Measurements from ENCODE around the gene CRIM1. TPM values are rescaled to one million over a fixed set of nuclear protein-coding genes. Genes with fewer than 3 reads are reported as not detected.

The CRIM1 gene
- total RNA-seq, 1 experiment from 2014 or later, result 292 TPM

DNA sequence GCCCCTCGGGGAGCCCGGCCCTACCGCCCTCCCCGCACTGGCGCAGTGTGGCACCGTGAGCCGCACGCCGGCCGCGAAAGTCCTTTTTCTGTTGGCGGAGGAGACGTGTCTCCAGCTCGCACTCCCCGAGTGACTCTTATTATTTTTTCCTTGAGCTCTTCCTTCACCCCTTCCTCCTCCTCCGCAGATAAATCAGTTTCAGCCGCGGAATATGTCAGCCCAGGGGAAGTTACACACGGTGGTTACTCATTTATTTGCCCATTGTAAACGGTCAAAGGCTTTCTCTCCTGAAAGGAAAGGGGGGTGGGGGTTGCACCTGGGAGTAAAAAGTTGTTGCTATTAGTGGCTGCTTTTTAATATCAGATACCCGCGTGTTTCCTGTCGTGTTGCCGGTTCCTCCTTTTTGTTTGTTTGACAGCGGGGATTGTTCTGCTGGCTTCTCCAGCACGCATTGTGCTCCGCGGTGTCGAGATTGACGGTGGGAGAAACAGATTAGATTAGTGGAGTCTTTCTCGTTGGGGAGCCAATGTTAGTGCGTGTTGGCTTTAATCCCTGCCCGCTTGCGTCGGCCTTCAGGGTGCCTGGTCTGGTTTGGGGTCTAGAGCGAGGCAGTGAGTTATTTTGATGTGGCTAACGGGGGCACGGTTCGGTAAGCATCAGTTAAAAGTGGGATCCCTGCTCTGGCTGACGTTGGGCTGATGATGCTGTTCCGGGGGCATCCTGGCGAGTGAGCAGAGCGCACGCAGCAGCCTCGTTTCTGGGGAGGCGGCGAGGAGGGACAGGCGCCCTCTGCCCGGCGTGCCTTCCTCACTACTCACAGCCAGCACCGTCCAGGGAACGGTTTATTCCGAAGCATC is 1.6 kb downstream of the CRIM1 start:
- H3K4me1 Mint-ChIP-seq (ENCODE audit: low read depth, unreplicated experiment), result peaks cover 65% of the 10 kb centered on the region
- peak overlapping the region; percentile 97 for H3K4me3 ChIP-seq (ENCODE audit: low read depth, low read length)
- no peaks in the 10 kb centered on the region for H3K9me3 ChIP-seq
- no peaks in the 10 kb centered on the region for H3K27me3 ChIP-seq (replicated peaks; ENCODE audit: control insufficient read depth, insufficient read depth, low read length)
- TF ChIP-seq, protein P1, sequence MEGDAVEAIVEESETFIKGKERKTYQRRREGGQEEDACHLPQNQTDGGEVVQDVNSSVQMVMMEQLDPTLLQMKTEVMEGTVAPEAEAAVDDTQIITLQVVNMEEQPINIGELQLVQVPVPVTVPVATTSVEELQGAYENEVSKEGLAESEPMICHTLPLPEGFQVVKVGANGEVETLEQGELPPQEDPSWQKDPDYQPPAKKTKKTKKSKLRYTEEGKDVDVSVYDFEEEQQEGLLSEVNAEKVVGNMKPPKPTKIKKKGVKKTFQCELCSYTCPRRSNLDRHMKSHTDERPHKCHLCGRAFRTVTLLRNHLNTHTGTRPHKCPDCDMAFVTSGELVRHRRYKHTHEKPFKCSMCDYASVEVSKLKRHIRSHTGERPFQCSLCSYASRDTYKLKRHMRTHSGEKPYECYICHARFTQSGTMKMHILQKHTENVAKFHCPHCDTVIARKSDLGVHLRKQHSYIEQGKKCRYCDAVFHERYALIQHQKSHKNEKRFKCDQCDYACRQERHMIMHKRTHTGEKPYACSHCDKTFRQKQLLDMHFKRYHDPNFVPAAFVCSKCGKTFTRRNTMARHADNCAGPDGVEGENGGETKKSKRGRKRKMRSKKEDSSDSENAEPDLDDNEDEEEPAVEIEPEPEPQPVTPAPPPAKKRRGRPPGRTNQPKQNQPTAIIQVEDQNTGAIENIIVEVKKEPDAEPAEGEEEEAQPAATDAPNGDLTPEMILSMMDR (IDR thresholded peaks at IDR 0.05; ENCODE audit: insufficient read depth in 1 of 2, low read depth in 1 of 2, low read length in 1 of 2, severe bottlenecking in 1 of 2, unreplicated experiment in 1 of 2), result no peak
- H3K9me3 Mint-ChIP-seq (ENCODE audit: unreplicated experiment), result no peaks in the 10 kb centered on the region
- H3K4me1 ChIP-seq, result peaks cover 54% of the 10 kb centered on the region
- POLR2A ChIA-PET, result interaction anchor here (1.3 kb wide), 1 partner anchor 240 kb away, joined by 5 read pairs; no protein-coding TSS in a partner anchor
- H3K36me3 ChIP-seq (ENCODE audit: control insufficient read depth, insufficient read depth, low read length), result peaks cover 1% of the 10 kb centered on the region; the same call in 1 of the 2 replicates
- H3K36me3 Mint-ChIP-seq (ENCODE audit: insufficient read depth, unreplicated experiment), result peaks cover 72% of the 10 kb centered on the region
- peak in 1 of 2 experiments; percentile 58 for DNase-seq
- no peaks in the 10 kb centered on the region for H3K27me3 Mint-ChIP-seq (ENCODE audit: insufficient read depth, unreplicated experiment)
- intact Hi-C loops (cut with micrococcal nuclease; ENCODE audit: unreplicated experiment), result loop anchor here (1.0 to 10.0 kb wide), 3 partner anchors 102 to 428 kb away; no protein-coding TSS in a partner anchor
- peak overlapping the region; percentile 93 for H3K27ac Mint-ChIP-seq (ENCODE audit: unreplicated experiment)
- CTCF ChIA-PET, result interaction anchor here (1.0 to 3.0 kb wide), 3 partner anchors 103 to 130 kb away, joined by 3 to 18 read pairs (median 6); no protein-coding TSS in a partner anchor
- peak overlapping the region; percentile 97 for H3K4me3 Mint-ChIP-seq (ENCODE audit: unreplicated experiment)
- TSS peak; percentile 12 for BruUV-seq (replicated peaks)

GRCh38 chr2:36357847-36358659 is 2.5 kb downstream of the CRIM1 start:
- Mint-ChIP-seq H3K4me1 (ENCODE audit: low read depth, unreplicated experiment) (peaks cover 60% of the 10 kb centered on the region), H3K9me3 (ENCODE audit: unreplicated experiment) (no peaks in the 10 kb centered on the region), H3K27me3 (ENCODE audit: insufficient read depth, unreplicated experiment) (no peaks in the 10 kb centered on the region), H3K4me3 (ENCODE audit: unreplicated experiment) (peak overlapping the region; percentile 97), H3K36me3 (ENCODE audit: insufficient read depth, unreplicated experiment) (peaks cover 74% of the 10 kb centered on the region), H3K27ac (ENCODE audit: unreplicated experiment) (peak overlapping the region; percentile 93)
- Histone ChIP-seq H3K4me3 (ENCODE audit: low read depth, low read length) (peak overlapping the region; percentile 97), H3K9me3 (no peaks in the 10 kb centered on the region), H3K36me3 (ENCODE audit: control insufficient read depth, insufficient read depth, low read length) (peaks cover 1% of the 10 kb centered on the region; the same call in 1 of the 2 replicates), H3K4me1 (peaks cover 54% of the 10 kb centered on the region), H3K27me3 (replicated peaks; ENCODE audit: control insufficient read depth, insufficient read depth, low read length) (no peaks in the 10 kb centered on the region)
- intact Hi-C loops (cut with micrococcal nuclease; ENCODE audit: unreplicated experiment), result loop anchor here (1.0 to 10.0 kb wide), 4 partner anchors 9 to 427 kb away; no protein-coding TSS in a partner anchor
- TF ChIP-seq, protein P1 (IDR thresholded peaks at IDR 0.05; ENCODE audit: insufficient read depth in 1 of 2, low read depth in 1 of 2, low read length in 1 of 2, severe bottlenecking in 1 of 2, unreplicated experiment in 1 of 2), result peak; percentile 13 to 75
- POLR2A ChIA-PET, result interaction anchor here (0.6 kb wide), 1 partner anchor 292 kb away, joined by 3 read pairs; no protein-coding TSS in a partner anchor
- CTCF ChIA-PET, result interaction anchor here (0.6 to 1.0 kb wide), 3 partner anchors 102 to 191 kb away, joined by 3 to 6 read pairs (median 3); no protein-coding TSS in a partner anchor
- peak in 1 of 2 experiments; percentile 60 for DNase-seq
- BruUV-seq (replicated peaks), result TSS peak; percentile 29

DNA sequence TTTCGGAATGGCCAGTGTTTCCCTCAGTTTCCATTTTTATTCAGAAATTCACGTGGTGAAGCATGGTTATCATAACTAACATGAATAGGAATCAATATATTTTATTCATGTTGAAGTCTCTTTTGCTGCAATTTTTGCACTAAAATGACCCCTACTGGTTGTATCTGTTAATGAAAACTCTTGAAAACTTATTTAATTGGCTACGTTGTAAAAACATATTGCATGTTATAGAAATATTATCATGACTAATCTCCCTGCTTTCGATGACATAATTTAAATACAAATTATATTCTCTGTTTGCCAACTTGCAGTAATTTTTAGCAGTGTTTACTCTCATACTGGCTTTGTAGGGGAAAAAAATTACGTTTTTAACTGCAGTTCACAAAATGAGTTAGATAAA is 3.5 kb downstream of the CRIM1 start:
- H3K27me3 Mint-ChIP-seq (ENCODE audit: insufficient read depth, unreplicated experiment), result no peaks in the 10 kb centered on the region
- H3K36me3 Mint-ChIP-seq (ENCODE audit: insufficient read depth, unreplicated experiment), result peaks cover 80% of the 10 kb centered on the region
- no TSS peak for BruUV-seq (replicated peaks)
- no peaks in the 10 kb centered on the region for H3K9me3 Mint-ChIP-seq (ENCODE audit: unreplicated experiment)
- Histone ChIP-seq H3K36me3 (ENCODE audit: control insufficient read depth, insufficient read depth, low read length) (peaks cover 1% of the 10 kb centered on the region; the same call in 1 of the 2 replicates), H3K9me3 (no peaks in the 10 kb centered on the region), H3K27me3 (replicated peaks; ENCODE audit: control insufficient read depth, insufficient read depth, low read length) (no peaks in the 10 kb centered on the region), H3K4me3 (ENCODE audit: low read depth, low read length) (peak overlapping the region; percentile 97; the same call in 1 of the 2 replicates), H3K4me1 (peaks cover 52% of the 10 kb centered on the region)
- H3K4me3 Mint-ChIP-seq (ENCODE audit: unreplicated experiment), result peak overlapping the region; percentile 97
- POLR2A ChIA-PET, result no interaction called here
- H3K27ac Mint-ChIP-seq (ENCODE audit: unreplicated experiment), result no peak overlapping the region
- no peak for DNase-seq
- CTCF ChIA-PET, result no interaction called here
- peaks cover 55% of the 10 kb centered on the region for H3K4me1 Mint-ChIP-seq (ENCODE audit: low read depth, unreplicated experiment)
- intact Hi-C loops (cut with micrococcal nuclease; ENCODE audit: unreplicated experiment), result loop anchor here (10.0 kb wide), 1 partner anchor 426 kb away; no protein-coding TSS in a partner anchor
- TF ChIP-seq, protein P1 (IDR thresholded peaks at IDR 0.05; ENCODE audit: insufficient read depth in 1 of 2, low read depth in 1 of 2, low read length in 1 of 2, severe bottlenecking in 1 of 2, unreplicated experiment in 1 of 2), result no peak

Measured in Caco-2 (cell line).